NCI-H2227 treated with DMSO at 0.1 percent for 48 hours (cell line): ENCODE results near the gene NDUFAF4.

Experiments used
- DNase-seq: peaks from one replicate; lab custom pipeline; 2025; lab: John Stamatoyannopoulos, UW

The NDUFAF4 gene

DNA sequence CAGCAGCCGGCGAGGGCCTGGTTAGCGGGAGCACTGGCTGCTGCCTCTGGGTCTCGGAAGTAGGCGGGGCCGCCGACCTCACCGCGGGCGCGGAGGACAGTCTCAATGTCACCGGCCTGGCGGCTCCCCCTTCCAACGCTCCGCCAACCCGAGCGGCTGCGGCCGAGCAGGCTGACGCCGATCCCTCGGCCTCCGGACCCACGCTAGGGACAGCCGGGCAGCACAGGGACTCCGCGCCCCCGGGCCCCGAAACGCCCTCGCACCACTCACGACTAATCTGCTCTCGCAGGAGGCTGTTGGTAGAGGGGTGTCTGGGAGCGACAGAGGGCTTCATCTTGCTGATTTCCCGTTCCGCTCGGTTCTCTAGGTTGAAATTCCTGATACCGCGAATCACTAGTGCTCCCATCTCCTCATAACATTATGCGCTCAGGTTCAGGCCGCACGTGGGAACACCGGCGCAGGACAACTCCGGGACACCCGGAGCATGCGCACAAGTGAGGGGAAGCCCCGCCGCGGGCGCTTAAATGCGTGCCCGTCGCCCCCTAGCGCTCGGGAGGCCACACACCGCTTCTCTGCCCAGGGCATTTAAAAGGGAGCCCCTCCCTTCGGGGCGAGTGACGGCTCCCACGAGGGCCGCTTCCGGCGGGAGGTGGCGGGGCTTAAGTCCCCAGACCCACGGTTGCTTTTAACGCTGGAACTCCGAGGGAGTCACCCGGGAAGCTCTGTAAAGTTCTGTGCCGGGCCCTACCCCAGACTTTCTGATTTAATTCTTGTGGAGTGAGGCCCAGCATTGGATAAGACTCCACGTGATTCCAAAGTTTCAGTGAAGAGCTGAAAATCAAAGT, at the start of gene NDUFAF4:
Gene NDUFAF4, minus strand, starts transcription at position 496 of the 845 bp plus-strand sequence. Its CDS starts 90 bp downstream, at position 406.
- DNase-seq, result peak; percentile 82

DNA sequence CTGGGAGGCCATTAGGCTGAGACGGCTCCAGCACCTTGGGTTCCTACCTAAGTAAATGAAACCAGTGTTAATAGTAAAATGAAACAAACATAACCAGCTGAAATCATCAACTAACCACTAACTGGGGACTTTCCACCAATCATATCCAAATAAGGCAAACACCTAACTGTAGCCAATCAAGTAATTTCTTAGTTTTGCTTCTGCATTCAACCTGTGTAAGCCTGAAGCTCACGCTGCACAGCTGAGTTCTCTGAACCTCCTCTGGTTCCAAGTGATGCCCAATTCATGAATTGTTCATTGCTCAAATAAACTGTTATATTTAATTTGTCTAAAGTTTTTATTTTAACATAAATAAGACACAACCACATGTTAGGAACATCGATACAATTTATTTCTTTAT, 49.4 kb upstream of the NDUFAF4 start:
- DNase-seq, result no peak

DNA sequence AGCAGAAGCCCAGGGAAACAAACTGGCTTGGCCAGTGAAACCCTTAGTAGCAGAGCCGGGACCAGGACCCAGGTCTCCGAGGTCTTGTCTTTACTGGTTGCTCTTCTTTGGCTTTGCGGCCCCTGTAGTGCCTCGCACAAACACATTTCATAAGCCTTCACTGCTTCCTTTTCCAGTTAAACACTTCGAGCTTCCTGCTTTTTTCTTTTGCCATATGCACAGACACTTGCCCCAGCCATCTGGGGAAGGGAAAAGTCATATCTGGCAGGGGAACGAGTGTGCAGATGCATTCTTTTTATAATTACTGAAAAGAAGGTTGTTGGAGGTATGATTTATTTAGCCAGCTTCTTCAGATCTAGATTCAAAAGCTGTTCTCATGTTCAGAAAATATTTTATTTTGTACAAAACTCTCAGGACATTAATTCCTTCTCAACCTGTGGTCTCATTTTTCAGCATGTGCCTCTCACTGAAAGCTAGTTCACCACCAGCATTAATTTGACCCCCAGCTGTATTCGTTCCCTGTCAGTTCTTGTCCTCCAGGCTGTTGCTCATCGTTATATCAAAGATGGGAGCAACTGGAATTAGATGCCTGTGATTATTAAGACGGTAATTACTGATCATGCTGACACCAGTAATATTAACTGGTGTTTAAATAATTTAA, 46.0 kb upstream of the NDUFAF4 start:
- DNase-seq, result no peak

DNA sequence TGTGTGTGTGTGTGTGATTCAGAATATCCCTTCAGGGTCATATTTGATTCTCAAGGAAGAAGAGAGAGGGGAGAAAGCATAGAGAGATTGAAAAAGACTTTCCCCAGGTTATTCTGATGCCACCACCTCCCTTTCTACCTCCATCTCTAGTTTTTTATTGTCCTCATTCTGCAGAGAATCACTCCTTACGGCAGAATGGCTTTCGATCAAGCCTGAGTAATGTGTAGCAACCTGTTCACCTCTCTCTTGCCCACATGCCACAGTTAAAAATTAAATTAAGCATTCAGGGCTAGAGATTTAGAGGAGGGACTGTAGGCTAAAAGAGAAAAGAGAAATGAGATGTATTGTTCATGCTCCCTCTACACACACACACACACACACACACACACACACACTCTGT, 45.0 kb upstream of the NDUFAF4 start:
- no peak for DNase-seq

DNA sequence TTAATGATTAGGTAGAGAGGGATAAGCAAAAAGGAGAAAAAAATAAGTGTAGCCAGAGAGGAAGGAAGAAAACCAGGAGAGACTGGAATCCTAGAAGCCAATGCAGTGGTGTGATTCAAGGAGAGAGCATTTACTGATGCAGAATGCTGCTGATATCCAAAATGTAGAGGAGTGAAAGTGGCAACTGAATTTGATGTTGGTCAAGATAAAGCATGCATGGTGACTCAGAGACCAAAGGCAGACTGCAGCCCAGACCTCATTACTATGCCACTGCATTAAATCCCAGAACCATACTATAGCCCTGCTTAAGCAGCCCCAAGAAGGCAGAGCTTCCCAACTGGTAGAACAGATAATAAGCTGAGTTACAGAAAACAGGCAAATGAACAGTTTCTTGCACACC, 42.6 kb upstream of the NDUFAF4 start:
- no peak for DNase-seq

DNA sequence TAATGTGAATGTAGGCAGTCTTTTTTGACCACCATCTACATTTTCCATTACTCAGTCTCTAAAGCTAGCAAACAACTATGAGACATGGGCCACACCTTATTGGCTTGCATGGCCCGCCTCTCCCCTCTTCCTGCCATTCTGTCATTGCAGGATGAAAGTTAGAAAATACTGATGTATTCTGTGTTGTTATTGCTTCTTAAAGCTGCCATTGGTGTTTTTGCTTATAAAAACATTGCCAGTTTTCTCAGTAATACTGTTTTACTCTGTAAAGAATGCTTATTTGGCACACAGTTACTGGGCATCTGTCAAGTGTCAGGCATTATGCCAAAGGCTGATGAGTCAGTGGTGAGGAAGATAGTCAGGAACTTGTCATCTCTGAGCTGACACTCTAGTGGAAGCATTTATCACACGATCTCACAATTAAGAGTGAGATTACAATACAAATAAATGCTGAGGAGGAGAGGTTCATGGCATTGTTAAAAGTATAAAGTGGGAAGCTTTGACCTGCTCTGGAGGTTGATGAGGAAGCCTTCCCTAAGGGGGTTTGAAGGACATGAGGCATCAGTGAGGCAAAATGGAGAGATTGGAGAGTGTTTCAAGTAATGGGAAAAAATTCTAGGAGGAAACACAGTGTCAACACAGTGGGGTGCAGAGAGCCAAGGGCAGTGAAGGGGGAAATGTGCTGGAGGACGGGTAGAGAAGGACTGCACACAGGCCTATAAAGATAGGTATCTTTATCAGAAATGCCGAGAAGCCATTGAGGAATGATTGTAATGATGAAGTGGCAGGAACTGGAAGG, 41.5 kb upstream of the NDUFAF4 start:
- DNase-seq, result no peak

DNA sequence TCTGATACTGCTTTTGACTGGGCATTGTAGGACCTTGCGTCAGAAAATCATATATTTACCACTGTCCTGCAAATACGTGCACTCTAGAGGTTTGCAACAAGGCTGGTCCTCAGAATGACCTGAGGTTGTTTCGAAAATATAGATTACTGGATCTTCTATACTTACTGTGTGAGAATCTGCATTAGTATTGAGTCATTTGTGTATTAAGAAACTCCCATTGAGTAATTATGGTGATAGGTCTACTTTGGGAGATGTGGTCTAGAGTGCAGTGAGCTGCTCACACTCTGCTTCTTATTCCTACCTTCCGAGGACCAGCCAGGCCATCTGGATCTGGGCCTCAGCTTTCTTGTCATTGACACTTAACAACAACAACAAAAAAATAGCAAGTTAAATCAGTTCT, 36.4 kb upstream of the NDUFAF4 start:
- no peak for DNase-seq

DNA sequence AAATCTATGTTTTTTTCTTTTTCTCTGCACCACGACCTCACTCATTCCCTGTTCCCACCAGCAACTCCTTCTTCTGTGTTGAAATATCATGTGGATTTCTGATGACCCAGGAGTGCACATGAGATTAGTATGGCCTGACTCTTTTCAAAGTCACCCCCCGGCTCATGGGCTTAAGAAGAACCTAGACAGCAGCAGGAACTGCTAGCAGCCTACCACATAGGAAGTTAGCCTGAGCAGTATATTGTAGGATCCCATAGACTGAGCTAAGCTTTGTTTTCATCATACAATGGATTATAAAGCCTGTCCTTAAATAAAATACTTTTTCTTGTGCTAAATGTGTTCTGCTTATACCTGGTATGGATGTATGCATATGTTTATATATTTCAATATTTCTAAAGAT, 33.5 kb upstream of the NDUFAF4 start:
- DNase-seq, result no peak

DNA sequence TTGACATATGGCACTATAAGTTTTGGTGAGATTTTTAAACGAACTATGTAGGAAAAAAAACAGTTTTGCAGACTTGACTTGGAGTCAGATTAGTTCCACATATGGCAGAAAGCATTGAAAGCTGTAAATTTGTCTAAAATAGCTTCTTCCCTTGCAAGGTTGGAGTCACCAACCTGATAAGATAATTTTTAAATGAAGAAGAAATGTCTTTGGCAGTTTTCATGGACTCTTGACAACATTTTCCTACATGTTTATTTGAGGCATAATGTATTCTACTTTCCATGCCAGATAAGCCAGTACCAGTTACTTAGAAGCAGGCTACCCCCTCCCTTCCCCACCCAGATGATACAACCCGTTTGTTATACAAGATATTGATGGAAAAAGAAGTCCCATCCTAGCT, 32.0 kb upstream of the NDUFAF4 start:
- no peak for DNase-seq

DNA sequence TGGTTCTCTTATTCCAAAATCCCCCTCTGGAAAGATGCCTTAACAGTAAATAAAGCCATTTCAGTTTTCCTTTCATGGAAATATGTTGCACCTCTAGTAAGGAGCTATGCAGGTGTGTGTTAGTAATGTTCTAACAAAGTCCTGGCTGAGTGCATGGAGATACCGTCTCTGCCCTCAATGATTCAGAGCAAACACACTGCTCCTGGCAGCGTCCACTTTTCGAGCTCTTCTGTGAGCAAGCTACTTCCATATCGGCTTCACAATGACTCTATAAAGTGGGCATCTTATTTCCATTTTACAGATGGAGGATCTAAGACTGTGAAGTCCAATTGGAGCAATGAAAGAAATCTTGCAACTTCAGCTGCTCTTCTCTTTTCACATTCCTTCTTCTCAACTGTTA, 30.0 kb upstream of the NDUFAF4 start:
- no peak for DNase-seq

DNA sequence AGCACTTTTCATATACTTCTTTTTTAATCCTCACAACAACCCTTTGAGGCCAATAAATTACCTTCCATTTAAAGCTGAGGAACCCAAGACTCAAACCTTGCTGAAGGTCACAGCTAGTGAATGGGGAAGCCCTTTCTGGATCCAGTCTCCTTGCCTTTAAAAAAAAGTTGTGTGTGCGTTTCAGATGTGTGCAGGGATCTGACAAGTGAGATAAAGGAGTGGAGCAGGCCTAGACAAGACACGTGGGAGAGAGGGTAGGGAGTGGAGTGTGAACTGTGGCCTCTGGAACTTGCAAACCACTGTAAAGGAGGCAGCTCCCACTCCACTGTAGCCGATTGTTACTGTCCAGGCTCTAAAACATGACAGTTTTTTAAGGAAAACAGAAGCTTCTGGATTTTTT, 28.7 kb upstream of the NDUFAF4 start:
- DNase-seq, result no peak

DNA sequence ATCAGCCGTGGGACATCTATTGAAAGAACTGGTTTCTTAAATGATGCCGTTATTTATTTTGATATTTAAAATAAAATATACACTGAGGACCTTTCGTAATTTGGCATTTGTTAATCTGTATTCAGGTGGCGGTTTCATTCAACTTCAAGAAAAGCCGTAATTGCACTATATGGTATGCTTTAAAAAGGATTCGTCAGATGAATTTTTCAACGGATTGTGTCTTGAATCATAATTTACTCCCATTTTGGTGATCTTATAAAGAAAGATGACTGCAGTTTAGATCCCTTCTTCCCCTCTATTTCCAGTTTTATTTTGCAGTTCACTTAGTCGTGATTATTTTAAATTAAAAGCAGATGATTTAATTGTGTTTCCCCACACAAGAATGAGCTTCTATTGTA, 27.6 kb upstream of the NDUFAF4 start:
- no peak for DNase-seq

DNA sequence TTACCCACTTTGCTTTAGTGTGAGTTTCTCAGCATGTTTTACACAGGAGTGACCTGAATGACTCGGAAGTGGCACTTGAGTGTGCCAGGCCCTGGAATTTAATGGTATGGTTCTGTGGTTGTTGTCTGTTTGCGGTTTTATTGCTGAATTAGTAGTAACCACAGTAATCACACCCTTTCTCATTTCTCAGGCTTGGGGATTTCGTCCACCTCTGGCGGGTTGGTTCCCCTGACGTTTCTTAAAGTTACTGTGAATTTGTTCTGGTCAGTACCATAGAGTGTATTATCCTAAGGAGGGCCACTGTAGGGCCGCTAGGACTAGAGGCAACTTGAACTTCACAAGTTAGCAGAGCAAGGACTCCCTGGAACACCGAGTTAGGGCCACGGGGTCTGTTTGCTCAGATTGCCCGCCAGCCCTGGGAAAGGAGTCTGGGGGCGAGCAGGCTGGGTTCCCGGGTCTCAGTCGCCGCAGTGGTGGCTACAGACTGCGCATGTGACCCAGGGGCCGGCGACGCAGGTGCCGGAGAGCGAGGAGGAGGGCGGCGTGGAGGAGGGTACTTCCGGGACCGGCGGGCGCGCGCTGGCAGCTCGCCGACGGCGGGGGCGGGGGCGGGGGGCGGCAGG, 26.3 kb upstream of the NDUFAF4 start:
- DNase-seq, result peak; percentile 42

DNA sequence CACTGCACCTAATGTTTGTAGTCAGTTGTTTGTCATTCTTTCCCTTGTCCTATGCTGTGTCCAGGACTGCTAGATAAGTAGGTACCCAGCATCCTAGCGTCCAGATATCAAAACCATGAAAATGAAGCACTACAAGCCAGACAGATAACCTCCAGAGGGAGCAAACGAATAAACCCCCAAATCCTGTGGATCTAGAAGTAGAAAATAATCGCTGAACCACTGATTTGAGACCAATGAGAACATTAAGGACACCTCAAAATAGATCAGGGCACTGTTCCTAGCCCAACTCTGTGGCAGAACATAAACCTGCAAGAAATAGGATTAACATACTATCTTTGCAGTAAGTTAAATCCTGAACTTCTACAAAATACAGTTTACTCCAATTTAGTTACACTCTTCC, 25.7 kb upstream of the NDUFAF4 start:
- DNase-seq, result no peak

DNA sequence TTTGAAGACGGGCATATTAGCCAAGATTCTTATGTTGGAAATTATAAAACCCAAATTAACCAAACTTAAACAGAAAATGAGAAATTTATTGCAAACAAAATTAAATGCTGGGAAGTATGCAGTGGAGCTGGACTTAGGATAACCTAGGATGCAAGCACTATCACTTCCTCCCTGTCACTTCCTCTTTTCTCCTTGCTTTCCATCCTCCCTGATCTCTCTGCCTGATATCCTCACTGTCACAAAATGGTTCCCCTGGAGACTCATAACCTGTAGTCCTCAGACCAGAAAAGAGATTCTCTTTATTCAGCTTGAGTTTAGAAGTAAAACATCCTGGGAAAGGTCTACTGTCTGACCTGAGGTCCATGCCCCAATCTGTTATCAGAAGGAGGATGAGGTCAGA, 19.4 kb upstream of the NDUFAF4 start:
- DNase-seq, result no peak

DNA sequence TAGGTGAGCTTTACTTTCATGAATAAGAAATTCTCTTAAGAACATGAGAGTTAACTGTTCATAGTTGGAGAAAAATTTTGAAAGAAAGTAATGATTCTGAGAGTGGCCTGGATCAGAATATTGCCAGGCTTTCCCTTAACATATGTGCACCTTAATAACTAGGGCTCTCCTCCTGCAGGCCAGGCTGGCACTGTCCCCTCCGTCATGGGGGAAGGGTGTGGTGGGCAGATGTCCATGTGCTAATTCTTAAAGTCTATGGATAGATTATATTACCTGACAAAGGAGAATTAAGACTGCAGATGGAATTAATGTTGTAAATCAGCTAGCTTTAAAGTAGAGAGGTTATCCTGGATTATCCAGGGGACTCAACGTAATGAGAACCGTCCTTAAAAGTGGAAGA, 15.9 kb upstream of the NDUFAF4 start:
- DNase-seq, result no peak

DNA sequence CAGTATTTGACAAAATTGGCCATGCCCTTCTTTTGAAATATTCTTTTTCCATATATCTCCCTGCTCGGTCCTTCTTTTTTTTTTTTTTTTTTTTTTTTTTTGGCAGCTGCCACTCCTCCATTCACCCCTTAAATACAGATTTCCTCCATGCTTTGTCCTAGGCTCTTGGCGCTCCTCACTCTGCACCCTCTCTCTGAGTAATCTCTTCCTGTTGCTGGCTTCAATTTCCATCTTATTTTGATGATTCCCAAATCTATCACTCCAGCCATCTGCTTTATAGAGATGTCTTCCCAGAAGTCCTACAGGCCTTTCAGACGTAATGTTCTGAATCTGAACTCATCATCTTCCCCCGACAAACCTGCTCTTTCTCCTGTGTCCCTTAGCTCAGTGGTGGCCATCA, 14.1 kb upstream of the NDUFAF4 start:
- no peak for DNase-seq

DNA sequence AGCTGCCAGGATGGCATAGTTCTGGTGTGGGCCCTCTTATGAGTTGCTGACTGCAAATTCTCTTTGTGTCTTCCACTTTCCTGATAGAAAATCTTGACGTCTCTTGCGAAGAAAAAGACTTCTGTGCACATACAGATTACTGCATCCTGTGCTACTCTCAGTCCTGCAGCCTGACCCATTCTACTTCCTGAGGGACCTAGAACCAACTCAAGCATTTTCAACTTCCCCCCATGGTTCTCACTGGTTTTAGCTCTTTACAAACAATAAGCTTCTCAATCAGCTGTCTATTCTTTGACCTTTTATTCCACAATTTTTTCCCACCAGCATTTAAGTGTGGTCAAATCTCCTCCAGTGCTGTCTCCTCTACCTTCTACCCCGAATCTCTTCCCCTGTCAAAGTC, 13.5 kb upstream of the NDUFAF4 start:
- no peak for DNase-seq

DNA sequence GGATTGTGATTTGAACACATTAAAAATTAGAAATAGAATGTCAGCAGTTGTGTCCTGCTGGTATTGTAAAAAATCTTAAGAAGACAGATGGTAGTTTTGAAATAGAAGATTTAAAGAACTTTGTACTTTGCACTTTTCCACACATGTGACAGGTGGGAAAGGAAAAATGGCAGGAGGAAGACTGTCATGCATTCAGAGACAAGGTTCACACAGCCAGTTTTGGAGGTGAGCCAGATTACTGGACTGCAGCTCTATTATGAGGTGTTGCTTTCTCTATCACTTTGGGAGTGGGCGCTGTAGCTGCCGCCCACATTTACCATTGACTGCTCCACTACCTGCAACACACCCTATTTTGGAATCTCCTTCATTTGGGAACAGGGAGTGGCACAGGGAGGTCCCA, 12.1 kb upstream of the NDUFAF4 start:
- no peak for DNase-seq

DNA sequence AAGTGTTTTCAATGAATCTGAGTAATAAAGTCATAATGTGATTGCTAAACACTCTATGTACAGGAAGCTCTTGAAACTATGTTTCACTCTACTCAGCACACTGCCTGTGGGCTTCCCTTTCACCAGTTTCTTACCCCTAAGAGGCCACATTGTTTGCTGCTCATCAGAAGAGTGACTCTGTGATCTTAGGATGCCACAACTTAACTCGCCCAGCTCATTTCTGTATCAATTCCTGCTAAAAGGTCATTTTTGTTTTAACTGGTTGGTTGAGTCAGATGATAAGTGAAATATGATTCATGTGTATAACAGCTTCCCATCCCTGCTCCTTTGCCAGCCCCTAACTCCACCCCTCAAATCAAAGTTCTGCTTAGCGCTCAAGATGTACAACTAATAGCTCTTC, 9.8 kb upstream of the NDUFAF4 start:
- no peak for DNase-seq

DNA sequence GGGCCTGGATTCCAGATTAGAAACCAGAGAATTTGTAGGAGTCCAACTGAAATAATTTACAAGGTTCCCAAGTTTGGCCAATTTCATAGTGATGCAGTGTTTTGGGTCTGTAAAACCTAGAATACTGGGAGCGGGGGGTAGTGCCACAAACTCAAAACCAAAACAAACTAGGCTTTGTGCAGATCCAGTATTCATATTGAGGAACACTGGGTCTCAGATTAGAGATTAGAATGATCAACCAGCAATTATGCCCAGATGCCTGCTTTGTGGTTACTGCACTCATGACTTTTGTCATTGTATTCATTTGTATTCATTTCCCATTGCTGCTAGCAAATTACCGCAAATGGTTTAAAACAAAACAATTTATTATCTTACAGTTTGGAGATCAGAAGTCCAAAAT, 3.2 kb upstream of the NDUFAF4 start:
- no peak for DNase-seq

DNA sequence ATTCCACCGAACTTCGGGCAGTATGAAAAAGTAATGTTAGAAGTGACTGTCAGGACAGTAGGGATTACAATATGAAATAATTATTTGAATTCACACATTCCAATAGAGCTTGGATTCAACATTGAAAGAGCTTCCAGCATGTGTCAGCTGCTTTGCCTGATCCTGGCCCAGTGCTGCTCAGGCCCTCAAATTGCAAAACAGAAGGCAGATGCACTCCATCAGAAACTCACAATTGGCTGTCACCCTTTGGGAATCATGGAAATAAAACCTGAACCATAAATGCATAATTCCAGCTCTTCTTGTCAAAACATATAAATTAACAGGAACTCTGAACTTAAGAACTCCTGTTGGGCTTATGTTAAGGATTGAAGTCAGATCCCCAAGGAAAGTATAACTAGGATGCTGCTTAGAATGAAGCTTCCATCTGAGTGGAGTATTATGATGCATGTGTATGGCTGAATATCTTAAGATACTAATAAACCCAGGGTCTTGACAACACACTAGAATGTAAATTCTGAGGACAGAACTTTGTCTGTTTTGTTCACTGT, 1.8 kb upstream of the NDUFAF4 start:
- DNase-seq, result no peak
